ENCODE data around the gene GDE1. TPM values are rescaled to one million over a fixed set of nuclear protein-coding genes. Genes with fewer than 3 reads are reported as not detected.
A peak's percentile ranks its signal among the peaks of the same experiment; 100 is the strongest.

GDE1 gene
- 10 to 100 TPM; 39.6 to 82.8 (median 59.4) TPM for total RNA-seq

DNA sequence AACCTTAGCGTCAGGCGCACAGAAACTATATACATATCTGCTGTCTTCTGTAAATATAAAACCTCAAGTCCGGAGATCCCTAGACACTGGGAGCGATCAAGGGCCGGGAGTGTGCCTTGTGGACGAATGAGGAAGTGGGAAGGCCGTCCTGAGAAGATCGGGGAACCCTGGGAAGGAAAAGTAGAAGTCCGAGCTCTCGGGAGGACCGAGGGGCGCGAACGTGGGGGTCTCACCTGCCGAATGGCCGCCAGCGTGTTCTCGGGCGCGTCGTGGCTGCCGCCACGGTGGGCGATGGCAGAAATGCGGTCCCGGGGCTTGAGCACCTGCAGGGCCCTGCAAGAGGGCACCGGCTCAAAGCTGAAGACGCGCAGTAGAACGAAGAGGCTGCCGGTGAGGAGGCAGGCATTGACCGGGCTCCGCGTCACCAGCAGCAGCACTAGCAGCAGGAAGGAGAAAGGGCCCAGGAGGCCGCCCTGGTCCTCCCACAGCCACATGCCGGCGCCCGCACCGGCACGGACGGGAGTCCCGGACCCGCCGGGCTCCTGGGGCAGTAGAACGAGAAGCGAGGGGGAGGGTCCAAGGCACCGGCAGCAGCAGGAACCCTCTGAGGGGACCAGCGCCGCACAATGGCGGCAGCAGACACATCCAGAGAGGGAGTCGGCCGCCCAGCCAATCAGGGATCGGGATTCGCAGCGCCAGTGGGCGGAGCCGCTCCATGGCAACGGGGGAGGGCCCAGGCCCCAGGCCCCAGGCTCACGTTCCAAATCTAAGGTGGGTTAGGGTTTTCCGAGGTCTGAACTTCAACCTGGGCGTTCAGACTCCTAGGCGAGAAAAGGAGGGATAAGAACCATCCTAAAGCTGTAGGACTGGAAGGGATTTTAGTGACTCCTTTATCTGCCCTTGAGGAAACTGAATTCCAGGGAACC is at the start of gene GDE1:
TSS of gene GDE1 (minus strand) at position 628 of the 926 bp plus-strand sequence. CDS start at position 494, 134 bp downstream.
- DNase-seq, result peak; percentile 96 to 98 (median 97)
- Histone ChIP-seq H3K27me3 (no peaks in the 10 kb centered on the region), H3K4me1 (peaks cover 3 to 60% (median 5%) of the 10 kb centered on the region in 4 donors), H3K9me3 (no peaks in the 10 kb centered on the region), H3K27ac (peak within 1 kb of the TSS; percentile 86 to 93 (median 86)), H3K36me3 (peaks cover 0 to 2% (median 0%) of the 10 kb centered on the region in 3 donors), H3K4me3 (peak within 1 kb of the TSS; percentile 75 to 90 (median 81))
- TF ChIP-seq CTCF (IDR thresholded peaks at IDR 0.05) (peak in 4 of 6 experiments; percentile 17 to 33 (median 27)), POLR2A (IDR thresholded peaks at IDR 0.05) (peak; percentile 82 to 91)

DNA sequence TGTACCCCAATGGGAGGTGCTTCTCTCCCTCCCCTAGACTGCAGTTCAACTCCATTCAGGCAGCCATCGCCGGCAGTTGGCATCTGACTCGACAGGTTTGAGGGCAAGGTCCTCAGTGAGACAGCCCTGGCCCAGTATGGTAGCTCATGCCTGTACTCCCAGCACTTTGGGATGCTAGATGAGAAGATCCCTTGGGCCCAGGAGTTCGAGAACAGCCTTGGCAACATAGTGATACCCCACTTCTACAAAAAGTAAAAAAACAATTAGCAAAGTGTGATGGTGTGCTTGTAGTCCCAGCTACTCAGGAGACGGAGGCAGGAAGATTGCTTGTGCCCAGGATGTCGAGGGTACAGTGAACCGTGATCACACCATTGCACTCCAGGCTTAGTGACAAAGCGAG is 45.7 kb upstream of the GDE1 start:
- peaks cover 0 to 3% (median 0%) of the 10 kb centered on the region in 4 donors for H3K9me3 ChIP-seq
- H3K4me1 ChIP-seq, result no peaks in the 10 kb centered on the region
- no peak overlapping the region for H3K4me3 ChIP-seq
- H3K27ac ChIP-seq, result no peak overlapping the region
- H3K36me3 ChIP-seq, result peaks cover 0 to 64% (median 0%) of the 10 kb centered on the region in 3 donors
- no peak for DNase-seq
- TF ChIP-seq POLR2A (IDR thresholded peaks at IDR 0.05), result no peak
- no peaks in the 10 kb centered on the region for H3K27me3 ChIP-seq

GRCh38 chr16:19566362-19566761 is 44.5 kb upstream of the GDE1 start:
- Histone ChIP-seq H3K36me3 (peaks cover 0 to 55% (median 0%) of the 10 kb centered on the region in 3 donors), H3K9me3 (peaks cover 0 to 3% (median 0%) of the 10 kb centered on the region in 4 donors), H3K27ac (no peak overlapping the region), H3K4me3 (no peak overlapping the region), H3K4me1 (no peaks in the 10 kb centered on the region), H3K27me3 (no peaks in the 10 kb centered on the region)
- no peak for DNase-seq
- TF ChIP-seq CTCF (IDR thresholded peaks at IDR 0.05), result no peak
- no peak for TF ChIP-seq POLR2A (IDR thresholded peaks at IDR 0.05)

- TF ChIP-seq CTCF (IDR thresholded peaks at IDR 0.05), result no peak
- no peak for TF ChIP-seq POLR2A (IDR thresholded peaks at IDR 0.05)
- Histone ChIP-seq H3K27me3 (no peaks in the 10 kb centered on the region), H3K9me3 (peaks cover 0 to 3% (median 0%) of the 10 kb centered on the region in 4 donors), H3K27ac (no peak overlapping the region), H3K4me1 (no peaks in the 10 kb centered on the region), H3K36me3 (peaks cover 0 to 28% (median 0%) of the 10 kb centered on the region in 3 donors), H3K4me3 (no peak overlapping the region)
- no peak for DNase-seq
Observed at GRCh38 chr16:19563377-19563776, 41.5 kb upstream of the GDE1 start.

- Histone ChIP-seq H3K36me3 (peaks cover 0 to 5% (median 0%) of the 10 kb centered on the region in 3 donors), H3K9me3 (peaks cover 0 to 3% (median 0%) of the 10 kb centered on the region in 4 donors), H3K4me3 (no peak overlapping the region), H3K27me3 (no peaks in the 10 kb centered on the region), H3K4me1 (peaks cover 0 to 11% (median 0%) of the 10 kb centered on the region in 4 donors), H3K27ac (no peak overlapping the region)
- TF ChIP-seq POLR2A (IDR thresholded peaks at IDR 0.05) (no peak), CTCF (IDR thresholded peaks at IDR 0.05) (no peak)
- no peak for DNase-seq
Observed at GRCh38 chr16:19560078-19560477, 38.2 kb upstream of the GDE1 start.
